Spleen (tissue), 7 donors: ENCODE data around the gene CX3CL1.

Experiments used
- POLR2A ChIP-seq, 3 donors: fragments of 450-650 bp; IDR thresholded peaks; one replicate each; pipeline ENCODE4 v1.5.1; 2017; ENCODE audit warnings: antibody characterized with exemption in 3 of 3, mild to moderate bottlenecking in 1 of 3
- TF ChIP-seq, protein P1 (sequence below), 11 experiments: fragments of 200-600 bp in 7 of 11; fragments of 450-650 bp in 4 of 11; sonication (generic) in 4 of 11; IDR thresholded peaks in 8 of 11; conservative IDR thresholded peaks in 3 of 11; 1 replicate in 7 of 11; 2 replicates in 4 of 11; pipeline versions ENCODE4 v1.4.0 to v1.8.0; 2016 to 2021; ENCODE audit warnings: antibody characterized with exemption in 11 of 11, inconsistent platforms in 4 of 11, mild to moderate bottlenecking in 1 of 11
- donor health status: DM: no; HTN: no; CAD: no; lungs with moderate emphysema.
- donor health status: DM: no; HTN: no; CAD: no.
- donor health status: DM: no; HTN: no; CAD: no.

GRCh38 chr16:57361404-57361803, 10.9 kb upstream of the CX3CL1 start:
- TF ChIP-seq, protein P1, sequence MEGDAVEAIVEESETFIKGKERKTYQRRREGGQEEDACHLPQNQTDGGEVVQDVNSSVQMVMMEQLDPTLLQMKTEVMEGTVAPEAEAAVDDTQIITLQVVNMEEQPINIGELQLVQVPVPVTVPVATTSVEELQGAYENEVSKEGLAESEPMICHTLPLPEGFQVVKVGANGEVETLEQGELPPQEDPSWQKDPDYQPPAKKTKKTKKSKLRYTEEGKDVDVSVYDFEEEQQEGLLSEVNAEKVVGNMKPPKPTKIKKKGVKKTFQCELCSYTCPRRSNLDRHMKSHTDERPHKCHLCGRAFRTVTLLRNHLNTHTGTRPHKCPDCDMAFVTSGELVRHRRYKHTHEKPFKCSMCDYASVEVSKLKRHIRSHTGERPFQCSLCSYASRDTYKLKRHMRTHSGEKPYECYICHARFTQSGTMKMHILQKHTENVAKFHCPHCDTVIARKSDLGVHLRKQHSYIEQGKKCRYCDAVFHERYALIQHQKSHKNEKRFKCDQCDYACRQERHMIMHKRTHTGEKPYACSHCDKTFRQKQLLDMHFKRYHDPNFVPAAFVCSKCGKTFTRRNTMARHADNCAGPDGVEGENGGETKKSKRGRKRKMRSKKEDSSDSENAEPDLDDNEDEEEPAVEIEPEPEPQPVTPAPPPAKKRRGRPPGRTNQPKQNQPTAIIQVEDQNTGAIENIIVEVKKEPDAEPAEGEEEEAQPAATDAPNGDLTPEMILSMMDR (IDR thresholded peaks at IDR 0.05 in 8 of 11, conservative IDR thresholded peaks at IDR 0.05 in 3 of 11): no peak
- no peak for TF ChIP-seq POLR2A (IDR thresholded peaks at IDR 0.05)
